ENCODE measurements around the gene PTPRN2. TPM values are rescaled to one million over a fixed set of nuclear protein-coding genes. Genes with fewer than 3 reads are reported as not detected.

The PTPRN2 gene
- total RNA-seq, 1 donor from 2014 or later = 15.4 TPM

GRCh38 chr7:157687845-157688532 is 899.6 kb downstream of the PTPRN2 start:
- TF ChIP-seq CTCF (conservative IDR thresholded peaks at IDR 0.05) = no peak
- no peaks in the 10 kb centered on the region for H3K9me3 Mint-ChIP-seq
- H3K4me3 Mint-ChIP-seq = peak overlapping the region; percentile 68
- peaks cover 68% of the 10 kb centered on the region for H3K27me3 Mint-ChIP-seq
- no peak overlapping the region for H3K27ac Mint-ChIP-seq
- H3K4me1 Mint-ChIP-seq (ENCODE audit: unreplicated experiment) = peaks cover 11% of the 10 kb centered on the region
- no peak for DNase-seq (ENCODE audit: extremely low spot score, unreplicated experiment)
- no peaks in the 10 kb centered on the region for H3K36me3 Mint-ChIP-seq

GRCh38 chr7:157687158-157687557 is 900.5 kb downstream of the PTPRN2 start:
- H3K27ac Mint-ChIP-seq = no peak overlapping the region
- peak overlapping the region; percentile 68 for H3K4me3 Mint-ChIP-seq

GRCh38 chr7:157686285-157686894 is 901.2 kb downstream of the PTPRN2 start:
- TF ChIP-seq CTCF (conservative IDR thresholded peaks at IDR 0.05) = no peak
- Mint-ChIP-seq H3K27ac (peak overlapping the region; percentile 8), H3K36me3 (no peaks in the 10 kb centered on the region), H3K9me3 (no peaks in the 10 kb centered on the region), H3K4me3 (peak overlapping the region; percentile 68), H3K4me1 (ENCODE audit: unreplicated experiment) (peaks cover 11% of the 10 kb centered on the region), H3K27me3 (peaks cover 76% of the 10 kb centered on the region)
- DNase-seq (ENCODE audit: extremely low spot score, unreplicated experiment) = peak; percentile 44

More at GRCh38 chr7:157687158-157687557, 900.5 kb downstream of the PTPRN2 start:
- no peaks in the 10 kb centered on the region for H3K9me3 Mint-ChIP-seq
- H3K4me1 Mint-ChIP-seq (ENCODE audit: unreplicated experiment) = peaks cover 11% of the 10 kb centered on the region
- no peak for TF ChIP-seq CTCF (conservative IDR thresholded peaks at IDR 0.05)
- peaks cover 72% of the 10 kb centered on the region for H3K27me3 Mint-ChIP-seq
- H3K36me3 Mint-ChIP-seq = no peaks in the 10 kb centered on the region
- no peak for DNase-seq (ENCODE audit: extremely low spot score, unreplicated experiment)

- Mint-ChIP-seq H3K4me3 (peak overlapping the region; percentile 68), H3K27ac (no peak overlapping the region), H3K36me3 (no peaks in the 10 kb centered on the region), H3K27me3 (peaks cover 78% of the 10 kb centered on the region), H3K4me1 (ENCODE audit: unreplicated experiment) (peaks cover 11% of the 10 kb centered on the region), H3K9me3 (no peaks in the 10 kb centered on the region)
- DNase-seq (ENCODE audit: extremely low spot score, unreplicated experiment) = peak; percentile 66
- TF ChIP-seq CTCF (conservative IDR thresholded peaks at IDR 0.05) = no peak
Observed at GRCh38 chr7:157685430-157686284, 902.0 kb downstream of the PTPRN2 start.

GRCh38 chr7:157684909-157685429 is 902.7 kb downstream of the PTPRN2 start:
- TF ChIP-seq CTCF (conservative IDR thresholded peaks at IDR 0.05) = no peak
- Mint-ChIP-seq H3K27me3 (peaks cover 81% of the 10 kb centered on the region), H3K4me1 (ENCODE audit: unreplicated experiment) (peaks cover 11% of the 10 kb centered on the region), H3K27ac (no peak overlapping the region), H3K4me3 (no peak overlapping the region), H3K9me3 (no peaks in the 10 kb centered on the region), H3K36me3 (no peaks in the 10 kb centered on the region)
- peak; percentile 63 for DNase-seq (ENCODE audit: extremely low spot score, unreplicated experiment)

Measured in type B pancreatic cell (in vitro differentiated cells).